HG03571 (cell line): ENCODE results near the gene AHNAK2.

Experiments used
- ATAC-seq: cut with Tn5 transposase; IDR thresholded peaks from one replicate; pipeline ENCODE4 v1.9.1; 2021; ENCODE audit not compliant: unreplicated experiment

The AHNAK2 gene

GRCh38 chr14:104940526-104941150 lies 37.5 kb downstream of the AHNAK2 start:
- ATAC-seq = no peak

- ATAC-seq = no peak
Observed at GRCh38 chr14:104939666-104940410, 38.3 kb downstream of the AHNAK2 start.

- no peak for ATAC-seq
Observed at GRCh38 chr14:104938960-104939359, 39.2 kb downstream of the AHNAK2 start.

GRCh38 chr14:104938436-104938835 lies 39.7 kb downstream of the AHNAK2 start:
- ATAC-seq = no peak

GRCh38 chr14:104937694-104938365 lies 40.3 kb downstream of the AHNAK2 start:
- ATAC-seq = no peak

GRCh38 chr14:104937161-104937560 lies 41.0 kb downstream of the AHNAK2 start:
- ATAC-seq = no peak

- no peak for ATAC-seq
Observed at GRCh38 chr14:104936361-104937155, 41.6 kb downstream of the AHNAK2 start.

- ATAC-seq = no peak
Observed at GRCh38 chr14:104935955-104936354, 42.2 kb downstream of the AHNAK2 start.

GRCh38 chr14:104935026-104935650 lies 43.0 kb downstream of the AHNAK2 start:
- ATAC-seq = no peak

- ATAC-seq = no peak
Observed at GRCh38 chr14:104933746-104934733, 44.1 kb downstream of the AHNAK2 start.

- no peak for ATAC-seq
Observed at GRCh38 chr14:104932676-104933631, 45.2 kb downstream of the AHNAK2 start.

- ATAC-seq = no peak
Observed at GRCh38 chr14:104931771-104932675, 46.2 kb downstream of the AHNAK2 start.

- no peak for ATAC-seq
Observed at GRCh38 chr14:104931304-104931770, 46.8 kb downstream of the AHNAK2 start.

GRCh38 chr14:104930526-104931303 lies 47.5 kb downstream of the AHNAK2 start:
- ATAC-seq = no peak

GRCh38 chr14:104929268-104930230 lies 48.6 kb downstream of the AHNAK2 start:
- ATAC-seq = no peak
